Endothelial cell of umbilical vein (primary cell): ENCODE data around the gene ERBB4.

ENCODE experiments used
- CTCF ChIP-seq, 2 donors: IDR thresholded peaks; 1 replicate in 1 of 2; 2 replicates in 1 of 2; pipeline ENCODE4 v1.5.1; 2011; ENCODE audit warnings: low read length in 2 of 2, mild to moderate bottlenecking in 2 of 2, moderate library complexity in 2 of 2, control low read depth in 1 of 2, inconsistent platforms in 1 of 2, low read depth in 1 of 2; ENCODE audit not compliant: insufficient read depth in 1 of 2; ENCODE audit errors: extremely low read depth in 1 of 2
- EZH2 ChIP-seq: IDR thresholded peaks from 2 replicates; pipeline ENCODE4 v1.6.1; 2012; ENCODE audit warnings: borderline replicate concordance, low read depth, mild to moderate bottlenecking, moderate library complexity, low read length, inconsistent platforms; ENCODE audit not compliant: severe bottlenecking
- FOS ChIP-seq: IDR thresholded peaks from 2 replicates; pipeline ENCODE4 v1.6.1; 2011; ENCODE audit warnings: mild to moderate bottlenecking, low read length, moderate library complexity, borderline replicate concordance; ENCODE audit not compliant: insufficient read depth
- JUN ChIP-seq: IDR thresholded peaks from 2 replicates; pipeline ENCODE4 v1.6.1; 2011; ENCODE audit warnings: borderline replicate concordance, low read depth; ENCODE audit not compliant: insufficient read length, insufficient read depth
- POLR2A ChIP-seq: IDR thresholded peaks from 2 replicates; pipeline ENCODE4 v1.6.1; 2012; ENCODE audit warnings: low read depth, mild to moderate bottlenecking, control low read depth, low read length

- TF ChIP-seq CTCF (IDR thresholded peaks at IDR 0.05; ENCODE audit: extremely low read depth in 1 of 2, insufficient read depth in 1 of 2, low read depth in 1 of 2, low read length in 2 of 2) (no peak), POLR2A (no peak), EZH2 (no peak), FOS (no peak), JUN (no peak)
Measured at GRCh38 chr2:211996857-211997256, 541.7 kb downstream of the ERBB4 start.
